GM12878 (cell line): ENCODE results near the gene MYCBP2. TPM values are rescaled to one million over a fixed set of nuclear protein-coding genes. Genes with fewer than 3 reads are reported as not detected.

Source experiments
- CREB1 ChIP-seq: IDR thresholded peaks from 2 replicates; pipeline ENCODE4 v1.6.1; 2012; ENCODE audit warnings: low read depth, mild to moderate bottlenecking, inconsistent platforms
- ELK1 ChIP-seq: IDR thresholded peaks from 2 replicates; pipeline ENCODE4 v1.6.1; 2012; ENCODE audit warnings: low read depth, low read length, improper control_type of control experiment
- ESRRA ChIP-seq: IDR thresholded peaks from 2 replicates; pipeline ENCODE4 v1.6.1; 2012; ENCODE audit warnings: mild to moderate bottlenecking, low read length, improper control_type of control experiment
- ETV6 ChIP-seq, 2 experiments: fragments of 450-650 bp in 1 of 2; IDR thresholded peaks in 1 of 2; conservative IDR thresholded peaks in 1 of 2; 2 replicates each; pipeline ENCODE4 v1.6.1; 2014; ENCODE audit warnings: antibody characterized with exemption in 1 of 2, borderline replicate concordance in 1 of 2, low read depth in 1 of 2, mild to moderate bottlenecking in 1 of 2, moderate library complexity in 1 of 2
- FOXK2 ChIP-seq: fragments of 450-650 bp; IDR thresholded peaks from 2 replicates; pipeline ENCODE4 v1.6.1; 2017; ENCODE audit warnings: mild to moderate bottlenecking, moderate library complexity
- NBN ChIP-seq: fragments of 450-650 bp; IDR thresholded peaks from 2 replicates; pipeline ENCODE4 v1.6.1; 2016
- POLR2AphosphoS2 ChIP-seq: IDR thresholded peaks from 2 replicates; pipeline ENCODE4 v1.6.1; 2011; ENCODE audit warnings: low read depth, mild to moderate bottlenecking, low read length, improper control_type of control experiment, moderate library complexity
- RAD21 ChIP-seq: IDR thresholded peaks from 2 replicates; pipeline ENCODE4 v1.6.1; 2011; ENCODE audit warnings: mild to moderate bottlenecking, low read depth, low read length, moderate library complexity; ENCODE audit not compliant: insufficient read depth
- RCOR1 ChIP-seq: conservative IDR thresholded peaks from 2 replicates; pipeline ENCODE4 v1.6.1; 2012; ENCODE audit warnings: low read depth, low read length, improper control_type of control experiment
- SREBF1 ChIP-seq: IDR thresholded peaks from 2 replicates; pipeline ENCODE4 v1.6.1; 2012; ENCODE audit warnings: mild to moderate bottlenecking, low read length
- SUZ12 ChIP-seq: fragments of 200-600 bp; sonication (generic); IDR thresholded peaks from one replicate; pipeline ENCODE4 v1.6.1; 2018; ENCODE audit warnings: antibody characterized with exemption, mild to moderate bottlenecking; ENCODE audit not compliant: unreplicated experiment
- TAF1 ChIP-seq: IDR thresholded peaks from 2 replicates; pipeline ENCODE4 v1.6.1; 2011; ENCODE audit warnings: mild to moderate bottlenecking, low read depth, low read length, borderline replicate concordance
- ZBTB33 ChIP-seq: fragments of 450-650 bp; IDR thresholded peaks from 2 replicates; pipeline ENCODE4 v1.6.1; 2017; ENCODE audit warnings: mild to moderate bottlenecking
- polyA plus RNA-seq, 11 experiments: library from polyadenylated mRNA; depleted of rRNA in 4 of 11; unstranded in 6 of 11; stranded (reverse) in 5 of 11; fragments of >200 nt; fragmentation: Nextera tagmentation in 4 of 11; fragmentation: Illumina TruSeq in 1 of 11; extraction: Ambion mirVana in 4 of 11; extraction: Trizol in 1 of 11; gene quantifications; 1 replicate in 1 of 11; 2 replicates in 10 of 11; pipeline versions ENCODE4 v1.2.1 to v1.2.3, GENCODE V29; 2011 to 2016; ENCODE audit warnings: inconsistent platforms in 2 of 11, missing spikeins in 2 of 11, low read depth in 1 of 11
- total RNA-seq, 4 experiments: library from RNA; depleted of rRNA in 3 of 4; stranded (reverse); fragments of >200 nt in 3 of 4; fragmentation: Illumina TruSeq in 1 of 4; extraction: Trizol in 1 of 4; gene quantifications; 2 replicates each; pipeline versions ENCODE4 v1.2.1 to v1.2.3, GENCODE V29; 2013 to 2021
- TF ChIP-seq, protein P1 (sequence below): IDR thresholded peaks from 2 replicates; pipeline ENCODE4 v1.6.1; 2012; ENCODE audit warnings: low read depth, low read length, improper control_type of control experiment
- TF ChIP-seq, protein P2 (sequence below): fragments of 450-650 bp; formaldehyde crosslinking; IDR thresholded peaks from 2 replicates; pipeline ENCODE4 v1.4.0; 2022; ENCODE audit warnings: mild to moderate bottlenecking, moderate library complexity
- TF ChIP-seq, protein P3 (sequence below): fragments of 450-650 bp; IDR thresholded peaks from 2 replicates; pipeline ENCODE4 v1.6.1; 2017; ENCODE audit warnings: mild to moderate bottlenecking, low read depth, inconsistent platforms; ENCODE audit not compliant: poor library complexity, severe bottlenecking
- TF ChIP-seq, protein P4 (sequence below): fragments of 450-650 bp; formaldehyde crosslinking; IDR thresholded peaks from 2 replicates; pipeline ENCODE4 v1.5.0; 2022; ENCODE audit warnings: mild to moderate bottlenecking, missing genetic modification characterization

MYCBP2 gene
- total and polyA plus RNA-seq, 10 of the 15 experiments (the other 5 are each of a cell fraction or from before 2014, with no cell fraction given), result 51.9 to 152 (median 98.2) TPM

DNA sequence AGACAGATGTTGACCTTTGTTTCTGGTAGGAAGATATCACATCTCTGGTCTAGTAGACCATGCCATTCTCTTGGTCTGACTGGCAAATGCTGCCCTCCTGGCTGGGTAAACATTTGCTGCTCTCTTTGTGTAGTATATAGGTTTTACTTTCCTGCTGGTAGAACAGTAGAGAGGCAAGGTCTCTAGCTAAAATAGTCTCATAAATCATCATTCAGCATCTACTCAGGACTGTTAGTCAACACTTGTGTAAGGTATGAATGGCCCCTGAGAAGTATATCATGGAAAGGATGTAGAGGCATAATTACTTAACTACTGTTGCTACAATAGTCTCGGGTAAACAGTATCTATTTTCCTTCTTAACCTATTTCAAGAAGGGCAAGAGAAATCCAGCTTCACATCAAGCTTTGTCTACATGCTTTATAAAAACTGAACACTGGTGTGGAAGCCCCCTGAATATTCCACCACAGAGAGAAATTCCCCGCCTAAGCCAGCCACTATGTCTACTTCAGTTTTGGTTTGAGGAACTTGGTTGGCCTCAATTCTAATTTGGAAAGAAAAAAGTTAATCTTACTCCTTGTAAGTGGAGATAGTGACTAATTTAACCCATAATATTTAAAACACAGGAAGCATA, 18.4 kb upstream of the MYCBP2 start (continued):
- TF ChIP-seq NBN (0 out of 2 replicates have a peak, but pooled peaks have one; percentile 39), ZBTB33 (no peak), TAF1 (no peak), POLR2AphosphoS2 (no peak), RAD21 (peak; percentile 13; the same call in 1 of the 2 replicates), ETV6 (conservative IDR thresholded peaks at IDR 0.05 in 1 of 2, IDR thresholded peaks at IDR 0.05 in 1 of 2; ENCODE audit: borderline replicate concordance in 1 of 2, low read depth in 1 of 2) (peak in 1 of 2 experiments; percentile 69; a peak in 1 of 4 replicates), ESRRA (no peak), CREB1 (no peak; the same call in 1 of the 2 replicates), RCOR1 (no peak), ELK1 (no peak), SUZ12 (no peak), FOXK2 (no peak), SREBF1 (no peak)
- TF ChIP-seq, protein P1, sequence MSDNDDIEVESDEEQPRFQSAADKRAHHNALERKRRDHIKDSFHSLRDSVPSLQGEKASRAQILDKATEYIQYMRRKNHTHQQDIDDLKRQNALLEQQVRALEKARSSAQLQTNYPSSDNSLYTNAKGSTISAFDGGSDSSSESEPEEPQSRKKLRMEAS, result no peak
- TF ChIP-seq, protein P2, sequence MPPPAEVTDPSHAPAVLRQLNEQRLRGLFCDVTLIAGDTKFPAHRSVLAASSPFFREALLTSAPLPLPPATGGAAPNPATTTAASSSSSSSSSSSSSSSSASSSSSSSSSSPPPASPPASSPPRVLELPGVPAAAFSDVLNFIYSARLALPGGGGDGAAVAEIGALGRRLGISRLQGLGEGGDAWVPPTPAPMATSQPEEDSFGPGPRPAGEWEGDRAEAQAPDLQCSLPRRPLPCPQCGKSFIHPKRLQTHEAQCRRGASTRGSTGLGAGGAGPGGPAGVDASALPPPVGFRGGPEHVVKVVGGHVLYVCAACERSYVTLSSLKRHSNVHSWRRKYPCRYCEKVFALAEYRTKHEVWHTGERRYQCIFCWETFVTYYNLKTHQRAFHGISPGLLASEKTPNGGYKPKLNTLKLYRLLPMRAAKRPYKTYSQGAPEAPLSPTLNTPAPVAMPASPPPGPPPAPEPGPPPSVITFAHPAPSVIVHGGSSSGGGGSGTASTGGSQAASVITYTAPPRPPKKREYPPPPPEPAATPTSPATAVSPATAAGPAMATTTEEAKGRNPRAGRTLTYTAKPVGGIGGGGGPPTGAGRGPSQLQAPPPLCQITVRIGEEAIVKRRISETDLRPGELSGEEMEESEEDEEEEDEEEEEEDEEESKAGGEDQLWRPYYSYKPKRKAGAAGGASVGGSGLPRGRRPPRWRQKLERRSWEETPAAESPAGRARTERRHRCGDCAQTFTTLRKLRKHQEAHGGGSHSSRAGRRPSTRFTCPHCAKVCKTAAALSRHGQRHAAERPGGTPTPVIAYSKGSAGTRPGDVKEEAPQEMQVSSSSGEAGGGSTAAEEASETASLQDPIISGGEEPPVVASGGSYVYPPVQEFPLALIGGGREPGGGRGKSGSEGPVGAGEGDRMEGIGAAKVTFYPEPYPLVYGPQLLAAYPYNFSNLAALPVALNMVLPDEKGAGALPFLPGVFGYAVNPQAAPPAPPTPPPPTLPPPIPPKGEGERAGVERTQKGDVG (CRISPR knock-in tag), result no peak
- TF ChIP-seq, protein P3, sequence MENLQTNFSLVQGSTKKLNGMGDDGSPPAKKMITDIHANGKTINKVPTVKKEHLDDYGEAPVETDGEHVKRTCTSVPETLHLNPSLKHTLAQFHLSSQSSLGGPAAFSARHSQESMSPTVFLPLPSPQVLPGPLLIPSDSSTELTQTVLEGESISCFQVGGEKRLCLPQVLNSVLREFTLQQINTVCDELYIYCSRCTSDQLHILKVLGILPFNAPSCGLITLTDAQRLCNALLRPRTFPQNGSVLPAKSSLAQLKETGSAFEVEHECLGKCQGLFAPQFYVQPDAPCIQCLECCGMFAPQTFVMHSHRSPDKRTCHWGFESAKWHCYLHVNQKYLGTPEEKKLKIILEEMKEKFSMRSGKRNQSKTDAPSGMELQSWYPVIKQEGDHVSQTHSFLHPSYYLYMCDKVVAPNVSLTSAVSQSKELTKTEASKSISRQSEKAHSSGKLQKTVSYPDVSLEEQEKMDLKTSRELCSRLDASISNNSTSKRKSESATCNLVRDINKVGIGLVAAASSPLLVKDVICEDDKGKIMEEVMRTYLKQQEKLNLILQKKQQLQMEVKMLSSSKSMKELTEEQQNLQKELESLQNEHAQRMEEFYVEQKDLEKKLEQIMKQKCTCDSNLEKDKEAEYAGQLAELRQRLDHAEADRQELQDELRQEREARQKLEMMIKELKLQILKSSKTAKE, result peak; percentile 71
- TF ChIP-seq, protein P4, sequence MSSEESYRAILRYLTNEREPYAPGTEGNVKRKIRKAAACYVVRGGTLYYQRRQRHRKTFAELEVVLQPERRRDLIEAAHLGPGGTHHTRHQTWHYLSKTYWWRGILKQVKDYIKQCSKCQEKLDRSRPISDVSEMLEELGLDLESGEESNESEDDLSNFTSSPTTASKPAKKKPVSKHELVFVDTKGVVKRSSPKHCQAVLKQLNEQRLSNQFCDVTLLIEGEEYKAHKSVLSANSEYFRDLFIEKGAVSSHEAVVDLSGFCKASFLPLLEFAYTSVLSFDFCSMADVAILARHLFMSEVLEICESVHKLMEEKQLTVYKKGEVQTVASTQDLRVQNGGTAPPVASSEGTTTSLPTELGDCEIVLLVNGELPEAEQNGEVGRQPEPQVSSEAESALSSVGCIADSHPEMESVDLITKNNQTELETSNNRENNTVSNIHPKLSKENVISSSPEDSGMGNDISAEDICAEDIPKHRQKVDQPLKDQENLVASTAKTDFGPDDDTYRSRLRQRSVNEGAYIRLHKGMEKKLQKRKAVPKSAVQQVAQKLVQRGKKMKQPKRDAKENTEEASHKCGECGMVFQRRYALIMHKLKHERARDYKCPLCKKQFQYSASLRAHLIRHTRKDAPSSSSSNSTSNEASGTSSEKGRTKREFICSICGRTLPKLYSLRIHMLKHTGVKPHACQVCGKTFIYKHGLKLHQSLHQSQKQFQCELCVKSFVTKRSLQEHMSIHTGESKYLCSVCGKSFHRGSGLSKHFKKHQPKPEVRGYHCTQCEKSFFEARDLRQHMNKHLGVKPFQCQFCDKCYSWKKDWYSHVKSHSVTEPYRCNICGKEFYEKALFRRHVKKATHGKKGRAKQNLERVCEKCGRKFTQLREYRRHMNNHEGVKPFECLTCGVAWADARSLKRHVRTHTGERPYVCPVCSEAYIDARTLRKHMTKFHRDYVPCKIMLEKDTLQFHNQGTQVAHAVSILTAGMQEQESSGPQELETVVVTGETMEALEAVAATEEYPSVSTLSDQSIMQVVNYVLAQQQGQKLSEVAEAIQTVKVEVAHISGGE (CRISPR knock-in tag), result no peak
